Measurements from ENCODE around the gene C7orf57. TPM values are rescaled to one million over a fixed set of nuclear protein-coding genes. Genes with fewer than 3 reads are reported as not detected.

The C7orf57 gene
- total and polyA plus RNA-seq, 2 donors (not counting 3 experiments of a cell fraction or from before 2014, with no cell fraction given): not detected

DNA sequence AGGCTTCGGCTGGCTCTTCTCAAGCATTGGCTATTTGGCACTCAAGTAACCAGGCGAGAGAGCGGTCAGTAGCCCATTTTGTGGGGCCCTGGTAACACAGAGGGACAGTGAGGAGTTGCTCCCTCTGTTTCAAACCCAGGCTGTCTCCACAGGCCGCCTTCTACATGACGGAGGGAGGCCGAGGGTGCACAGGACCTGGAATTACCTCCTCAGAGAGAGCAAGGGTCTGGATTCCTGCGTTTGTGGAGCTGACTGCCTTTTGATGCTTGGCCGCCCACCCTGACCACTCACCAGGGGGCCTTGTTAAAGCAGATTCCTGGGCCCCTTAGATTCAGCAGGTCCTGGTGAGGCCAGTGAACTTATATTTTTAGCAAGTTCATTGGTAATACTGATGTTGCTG is 66.0 kb downstream of the C7orf57 start:
- H3K9me3 ChIP-seq (replicated peaks; ENCODE audit: control insufficient read depth, insufficient read depth, low read length): no peaks in the 10 kb centered on the region
- no peak overlapping the region for H3K27ac ChIP-seq (ENCODE audit: insufficient read depth, low read depth, low read length)
- H4K20me1 ChIP-seq (replicated peaks; ENCODE audit: control insufficient read depth, extremely low read depth, insufficient read depth, low read length): no peaks in the 10 kb centered on the region
- no peak overlapping the region for H3K4me2 ChIP-seq (ENCODE audit: insufficient read depth, low read length)
- FAIRE-seq: no peak
- dilution Hi-C loops (cut with MboI; ENCODE audit: extremely low pct_ligation_motif_present, low sequenced_read_pairs): no loop called here
- peaks cover 35% of the 10 kb centered on the region for H3K79me2 ChIP-seq (ENCODE audit: control insufficient read depth, insufficient read depth, low read length)
- DNase-seq (ENCODE audit: low read depth, low spot score): no peak
- peaks cover 35 to 38% of the 10 kb centered on the region in 2 experiments for H3K36me3 ChIP-seq (ENCODE audit: control insufficient read depth in 2 of 2, extremely low read depth in 1 of 2, insufficient read depth in 2 of 2, low read length in 2 of 2)
- intact Hi-C loops (cut with micrococcal nuclease): no loop called here
- H3K4me3 ChIP-seq (replicated peaks in 1 of 3; ENCODE audit: insufficient read depth in 1 of 3, low read depth in 1 of 3, low read length in 3 of 3): no peak overlapping the region
- H2AFZ ChIP-seq (ENCODE audit: low read depth, low read length): no peak overlapping the region
- BruUV-seq (replicated peaks): no TSS peak
- no peaks in the 10 kb centered on the region for H3K27me3 ChIP-seq (ENCODE audit: control insufficient read depth in 2 of 2, insufficient read depth in 2 of 2, low read length in 2 of 2)
- TF ChIP-seq JUN (IDR thresholded peaks at IDR 0.05; ENCODE audit: borderline replicate concordance, insufficient read depth, insufficient read length, low read depth) (no peak), FOS (IDR thresholded peaks at IDR 0.05; ENCODE audit: borderline replicate concordance, insufficient read depth, low read length) (no peak), GATA2 (IDR thresholded peaks at IDR 0.05; ENCODE audit: insufficient read depth, insufficient read length, low read depth, low read length) (no peak), MYC (IDR thresholded peaks at IDR 0.05; ENCODE audit: low read depth, low read length) (no peak), CTCF (IDR thresholded peaks at IDR 0.05; ENCODE audit: extremely low read depth in 1 of 2, insufficient read depth in 1 of 2, low read depth in 1 of 2, low read length in 2 of 2) (no peak), EZH2 (IDR thresholded peaks at IDR 0.05; ENCODE audit: borderline replicate concordance, low read depth, low read length, severe bottlenecking) (no peak)
- TF ChIP-seq, protein P1, sequence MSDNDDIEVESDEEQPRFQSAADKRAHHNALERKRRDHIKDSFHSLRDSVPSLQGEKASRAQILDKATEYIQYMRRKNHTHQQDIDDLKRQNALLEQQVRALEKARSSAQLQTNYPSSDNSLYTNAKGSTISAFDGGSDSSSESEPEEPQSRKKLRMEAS (IDR thresholded peaks at IDR 0.05; ENCODE audit: insufficient read depth, insufficient read length): no peak
- CTCF ChIA-PET: interaction anchor here (0.8 to 4.6 kb wide), 3 partner anchors 9 to 157 kb away, joined by 3 to 27 read pairs (median 5); no protein-coding TSS in a partner anchor
- no peak overlapping the region for H3K9ac ChIP-seq (replicated peaks; ENCODE audit: extremely low read depth, insufficient read depth, low read length)
- H3K4me1 ChIP-seq (ENCODE audit: control insufficient read depth, extremely low read depth, insufficient read depth, low read length): peaks cover 19% of the 10 kb centered on the region
- POLR2A ChIA-PET: no interaction called here
- no peaks in the 10 kb centered on the region for H3K9me1 ChIP-seq (replicated peaks; ENCODE audit: control insufficient read depth, extremely low read depth, insufficient read depth, low read length)
